WTC11 (cell line): ENCODE measurements around the gene TTC21A. TPM values are rescaled to one million over a fixed set of nuclear protein-coding genes. Genes with fewer than 3 reads are reported as not detected.
A peak's percentile ranks its signal among the peaks of the same experiment; 100 is the strongest.

ENCODE experiments used
- ATAC-seq: fragments of 200-7000 bp; cut with Tn5 transposase; 2 replicates; pipeline ENCODE4 v1.10.0; 2021; ENCODE audit warnings: mild to moderate bottlenecking, moderate library complexity
- CTCF ChIA-PET: fragments of 300-600 bp; sonication (Branson Sonifier 250); formaldehyde crosslinking; loops from one replicate; lab custom pipeline; 2021; ENCODE audit warnings: antibody characterized with exemption; lab: Charles Lee
- POLR2A ChIA-PET: fragments of 350-600 bp; sonication (Branson Sonifier 250); formaldehyde crosslinking; loops from one replicate; lab custom pipeline; 2021; ENCODE audit warnings: antibody characterized with exemption; lab: Charles Lee
- DNase-seq: peaks from one replicate; pipeline ENCODE4 v3.0.0; 2021; ENCODE audit warnings: low spot score
- H3K27ac Mint-ChIP-seq: 2 replicates; pipeline ENCODE4 v1.8.0; 2021; ENCODE audit warnings: mixed read lengths
- H3K27me3 Mint-ChIP-seq: 2 replicates; pipeline ENCODE4 v1.8.0; 2021; ENCODE audit warnings: low read depth, mild to moderate bottlenecking, moderate library complexity, mixed read lengths
- H3K36me3 Mint-ChIP-seq: 2 replicates; pipeline ENCODE4 v1.8.0; 2021; ENCODE audit warnings: mixed read lengths
- H3K4me1 Mint-ChIP-seq: 2 replicates; pipeline ENCODE4 v1.8.0; 2022; ENCODE audit warnings: mixed read lengths
- H3K4me3 Mint-ChIP-seq: 2 replicates; pipeline ENCODE4 v1.8.0; 2021; ENCODE audit warnings: mild to moderate bottlenecking, moderate library complexity, mixed read lengths
- H3K9me3 Mint-ChIP-seq: 2 replicates; pipeline ENCODE4 v1.8.0; 2021; ENCODE audit warnings: mixed read lengths
- ARID4B ChIP-seq: sonication (generic); formaldehyde crosslinking; IDR thresholded peaks from 2 replicates; pipeline ENCODE4 v1.8.0; 2023; ENCODE audit warnings: missing genetic modification reagents, mild to moderate bottlenecking, borderline replicate concordance
- E2F1 ChIP-seq: sonication (generic); formaldehyde crosslinking; IDR thresholded peaks from 2 replicates; pipeline ENCODE4 v1.8.0; 2022; ENCODE audit warnings: mild to moderate bottlenecking, missing genetic modification reagents
- EMX1 ChIP-seq: fragments of 250-450 bp; sonication (Bioruptor Pico); IDR thresholded peaks from 2 replicates; pipeline ENCODE4 v1.8.0; 2021; ENCODE audit warnings: mild to moderate bottlenecking
- FOXP1 ChIP-seq: sonication (generic); formaldehyde crosslinking; IDR thresholded peaks from 2 replicates; pipeline ENCODE4 v1.8.0; 2022; ENCODE audit warnings: missing genetic modification reagents, mild to moderate bottlenecking, moderate library complexity, borderline replicate concordance
- HMGXB4 ChIP-seq: sonication (generic); formaldehyde crosslinking; IDR thresholded peaks from 2 replicates; pipeline ENCODE4 v1.8.1; 2023; ENCODE audit warnings: mild to moderate bottlenecking, moderate library complexity, missing genetic modification reagents
- MAX ChIP-seq: sonication (generic); formaldehyde crosslinking; IDR thresholded peaks from 2 replicates; pipeline ENCODE4 v1.8.0; 2022; ENCODE audit warnings: mild to moderate bottlenecking, missing genetic modification reagents
- MXD4 ChIP-seq: fragments of 250-450 bp; sonication (Bioruptor Pico); IDR thresholded peaks from 2 replicates; pipeline ENCODE4 v1.8.0; 2021; ENCODE audit warnings: mild to moderate bottlenecking, moderate library complexity, borderline replicate concordance
- NR3C1 ChIP-seq: sonication (generic); formaldehyde crosslinking; conservative IDR thresholded peaks from 2 replicates; pipeline ENCODE4 v1.8.1; 2023; ENCODE audit warnings: low read depth, mild to moderate bottlenecking, missing genetic modification reagents
- OVOL2 ChIP-seq: fragments of 250-450 bp; sonication (Bioruptor Pico); IDR thresholded peaks from 2 replicates; pipeline ENCODE4 v1.9.0; 2021; ENCODE audit warnings: mild to moderate bottlenecking, borderline replicate concordance
- SMAD3 ChIP-seq: sonication (generic); formaldehyde crosslinking; IDR thresholded peaks from 2 replicates; pipeline ENCODE4 v1.8.0; 2022; ENCODE audit warnings: missing genetic modification reagents, mild to moderate bottlenecking, borderline replicate concordance
- USF1 ChIP-seq: sonication (generic); formaldehyde crosslinking; IDR thresholded peaks from 2 replicates; pipeline ENCODE4 v1.8.0; 2022; ENCODE audit warnings: mild to moderate bottlenecking, missing genetic modification reagents
- USF2 ChIP-seq: sonication (generic); formaldehyde crosslinking; IDR thresholded peaks from 2 replicates; pipeline ENCODE4 v1.8.1; 2023; ENCODE audit warnings: mild to moderate bottlenecking, missing genetic modification reagents, moderate library complexity
- ZBTB43 ChIP-seq: sonication (generic); formaldehyde crosslinking; IDR thresholded peaks from 2 replicates; pipeline ENCODE4 v1.8.1; 2023; ENCODE audit warnings: mild to moderate bottlenecking, missing genetic modification reagents
- ZNF263 ChIP-seq: sonication (generic); formaldehyde crosslinking; IDR thresholded peaks from 2 replicates; pipeline ENCODE4 v1.8.1; 2022; ENCODE audit warnings: low read depth, mild to moderate bottlenecking, moderate library complexity, missing genetic modification reagents
- ZNF425 ChIP-seq: fragments of 250-450 bp; sonication (Bioruptor Pico); conservative IDR thresholded peaks from 2 replicates; pipeline ENCODE4 v1.9.0; 2021; ENCODE audit warnings: mild to moderate bottlenecking
- ZSCAN18 ChIP-seq: fragments of 250-450 bp; sonication (Bioruptor Pico); IDR thresholded peaks from 2 replicates; pipeline ENCODE4 v2.1.2; 2022; ENCODE audit warnings: mild to moderate bottlenecking, moderate library complexity
- total RNA-seq: library from RNA; stranded (reverse); gene quantifications from 3 replicates; pipeline ENCODE4 v1.2.3, GENCODE V29; 2021

Gene TTC21A
- total RNA-seq, 1 experiment from 2014 or later, result 3.8 TPM

GRCh38 chr3:39104961-39105686, 2.4 kb upstream of the TTC21A start:
- POLR2A ChIA-PET, result no interaction called here
- peaks cover 16% of the 10 kb centered on the region for H3K27me3 Mint-ChIP-seq

More at GRCh38 chr3:39104961-39105686, 2.4 kb upstream of the TTC21A start:
- Mint-ChIP-seq H3K27ac (no peak overlapping the region), H3K4me1 (peaks cover 23% of the 10 kb centered on the region), H3K36me3 (peaks cover 5% of the 10 kb centered on the region; the same call in 1 of the 2 replicates), H3K4me3 (peak overlapping the region; percentile 89; the same call in 1 of the 2 replicates), H3K9me3 (no peaks in the 10 kb centered on the region)
- ATAC-seq (no peak), DNase-seq (no peak)
- CTCF ChIA-PET, result interaction anchor here (1.1 to 3.0 kb wide), 3 partner anchors 21 to 186 kb away, joined by 3 to 37 read pairs (median 4); no protein-coding TSS in a partner anchor
- TF ChIP-seq FOXP1 (CRISPR knock-in tag) (no peak), ARID4B (no peak), ZBTB43 (no peak), SMAD3 (CRISPR knock-in tag) (no peak), ZNF263 (CRISPR knock-in tag) (no peak), USF1 (CRISPR knock-in tag) (no peak), MXD4 (CRISPR knock-in tag) (no peak), EMX1 (CRISPR knock-in tag) (no peak), ZSCAN18 (CRISPR knock-in tag) (no peak), HMGXB4 (CRISPR knock-in tag) (no peak), ZNF425 (no peak), E2F1 (CRISPR knock-in tag) (no peak), NR3C1 (CRISPR knock-in tag) (no peak), OVOL2 (CRISPR knock-in tag) (no peak), MAX (CRISPR knock-in tag) (no peak), USF2 (CRISPR knock-in tag) (no peak)
